GM19372 (cell line): ENCODE data around the gene DOCK4.
"Not testable (repeated sequence)": the region's sequence is repeated elsewhere in the genome, so short reads cannot be mapped to it uniquely, and the experiment has no call there.

ENCODE experiments used
- ATAC-seq: cut with Tn5 transposase; IDR thresholded peaks from one replicate; pipeline ENCODE4 v1.9.1; 2021; ENCODE audit warnings: mild to moderate bottlenecking, low read depth, moderate library complexity; ENCODE audit not compliant: unreplicated experiment

Gene DOCK4

DNA sequence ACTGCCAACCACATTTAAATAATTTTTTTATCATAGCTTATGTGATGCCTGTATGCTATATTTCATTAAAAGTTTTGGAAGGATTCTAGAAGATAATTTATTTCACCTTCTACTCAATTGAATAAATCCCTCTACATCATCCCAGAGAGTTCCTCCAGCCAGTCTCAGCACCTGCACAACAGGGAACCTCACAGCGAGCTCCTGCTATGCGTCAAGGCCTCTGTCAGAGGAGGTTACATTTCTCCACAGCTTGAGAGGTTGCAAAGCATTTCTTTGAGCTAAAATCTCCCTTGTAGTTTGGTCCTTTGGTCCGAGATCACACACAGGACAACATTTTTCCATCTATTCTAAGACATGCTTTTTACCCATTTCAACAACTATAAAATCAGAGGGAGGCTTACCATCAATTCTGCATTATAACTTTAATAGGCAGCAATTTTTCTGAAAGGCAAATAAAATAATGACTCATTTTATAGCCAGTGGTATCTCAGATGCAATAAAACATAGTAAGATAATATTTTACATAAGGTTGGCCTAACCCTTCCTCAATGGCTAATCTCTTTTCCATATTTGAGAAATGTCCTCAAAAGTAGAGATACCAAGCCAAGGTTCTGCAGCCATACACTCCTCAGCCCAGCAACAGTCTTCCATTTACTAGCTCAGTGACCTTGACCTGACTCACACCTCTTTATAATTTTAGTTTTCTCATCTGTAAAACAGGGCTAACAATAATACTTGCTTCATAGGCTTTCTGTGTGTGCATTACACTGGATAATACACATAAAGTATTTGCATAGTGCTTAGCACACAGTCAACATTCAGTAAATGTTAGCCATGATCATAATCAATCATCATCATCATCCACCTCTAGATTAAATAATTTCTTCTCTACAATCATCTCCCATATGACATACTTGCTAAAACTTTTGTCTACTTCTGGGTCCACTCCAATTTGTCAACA, 68.8 kb downstream of the DOCK4 start:
- ATAC-seq, result no peak

DNA sequence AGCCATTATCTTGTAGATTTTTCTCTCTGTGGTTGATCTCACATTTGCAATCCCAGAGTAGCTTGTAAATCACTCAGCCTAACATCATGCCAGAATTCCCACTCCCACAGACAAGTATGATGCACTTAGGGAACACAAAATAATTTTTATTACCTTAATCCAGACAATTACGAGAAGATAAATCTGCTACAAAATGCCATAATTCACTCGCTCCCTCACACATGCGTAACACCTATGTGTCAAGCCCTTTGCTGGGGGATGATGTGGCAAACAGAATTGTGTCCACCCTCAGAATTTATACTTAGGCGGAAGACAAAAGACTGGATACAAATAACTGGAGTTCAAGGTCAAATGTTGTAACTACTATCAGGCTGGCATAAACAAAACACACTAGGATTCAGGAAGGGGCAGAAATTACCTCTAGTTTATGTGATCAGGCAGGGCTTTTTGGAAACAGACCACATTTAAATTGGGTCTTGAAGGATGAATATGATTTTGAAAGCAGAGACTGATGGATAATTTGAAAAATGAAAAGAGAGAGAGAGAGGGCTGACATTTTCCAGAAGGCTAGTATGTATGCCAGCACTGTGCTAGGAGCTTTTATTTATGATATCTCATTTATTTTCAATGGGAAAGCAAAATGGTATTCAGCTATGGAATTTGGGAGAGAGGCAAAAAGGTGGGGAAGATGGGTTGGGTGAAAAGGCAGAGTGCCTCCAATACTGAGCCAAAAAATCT, 69.8 kb downstream of the DOCK4 start:
- no peak for ATAC-seq

DNA sequence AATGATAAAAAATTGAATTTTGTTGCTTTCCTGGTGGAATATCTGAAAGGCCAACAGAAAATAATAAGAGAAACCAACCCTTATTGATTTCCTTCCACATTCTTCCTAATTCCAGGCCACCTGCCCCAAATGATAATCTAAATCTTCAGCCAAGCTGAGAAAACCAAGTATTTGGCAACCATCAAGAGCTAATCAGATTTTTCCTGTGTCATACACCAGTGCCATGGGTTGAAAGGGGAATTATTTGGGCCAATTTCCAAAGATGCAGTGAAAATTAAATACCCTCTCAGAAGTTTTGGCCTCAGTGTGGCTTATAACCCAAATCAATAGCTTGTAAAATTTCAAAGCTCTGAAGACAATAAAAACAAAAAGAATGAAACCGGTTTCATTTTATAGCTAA, 70.4 kb downstream of the DOCK4 start:
- ATAC-seq, result no peak

DNA sequence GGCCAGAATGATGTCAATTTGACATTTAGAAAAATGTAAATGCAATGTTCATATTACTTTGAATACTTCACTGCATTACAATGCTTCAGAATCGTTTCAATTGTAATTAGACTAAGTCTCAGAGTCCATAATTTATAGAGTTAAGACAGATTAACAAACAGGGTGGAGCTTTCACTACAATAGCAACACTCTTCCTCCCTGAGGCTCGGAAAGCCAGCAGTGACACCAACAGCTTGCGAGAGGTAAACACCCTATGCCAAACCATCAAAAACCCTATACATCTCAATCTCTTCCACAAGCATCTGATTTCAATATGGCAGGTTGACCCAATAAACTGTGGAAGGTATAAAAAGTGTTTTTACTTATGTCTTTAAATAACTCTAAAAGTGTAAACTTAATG, 72.2 kb downstream of the DOCK4 start:
- ATAC-seq, result no peak

DNA sequence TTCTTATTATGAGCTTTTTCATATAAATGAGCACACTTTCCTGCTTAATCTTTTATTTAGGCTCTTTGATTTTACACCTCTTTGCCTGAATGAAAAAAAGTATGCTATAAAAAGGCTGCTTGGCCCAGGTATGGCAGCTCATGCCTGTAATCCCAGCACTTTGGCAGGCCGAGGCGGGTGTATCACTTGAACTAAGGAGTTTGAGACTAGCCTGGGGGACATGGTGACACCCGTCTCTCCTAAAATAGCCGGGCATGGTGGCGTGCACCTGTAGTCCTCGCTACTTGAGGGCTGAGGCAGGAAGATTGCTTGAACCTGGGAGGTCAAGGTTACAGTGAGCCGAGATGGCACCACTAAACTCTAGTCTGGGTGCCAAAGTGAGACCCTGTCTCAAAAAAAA, 72.9 kb downstream of the DOCK4 start:
- no peak for ATAC-seq

DNA sequence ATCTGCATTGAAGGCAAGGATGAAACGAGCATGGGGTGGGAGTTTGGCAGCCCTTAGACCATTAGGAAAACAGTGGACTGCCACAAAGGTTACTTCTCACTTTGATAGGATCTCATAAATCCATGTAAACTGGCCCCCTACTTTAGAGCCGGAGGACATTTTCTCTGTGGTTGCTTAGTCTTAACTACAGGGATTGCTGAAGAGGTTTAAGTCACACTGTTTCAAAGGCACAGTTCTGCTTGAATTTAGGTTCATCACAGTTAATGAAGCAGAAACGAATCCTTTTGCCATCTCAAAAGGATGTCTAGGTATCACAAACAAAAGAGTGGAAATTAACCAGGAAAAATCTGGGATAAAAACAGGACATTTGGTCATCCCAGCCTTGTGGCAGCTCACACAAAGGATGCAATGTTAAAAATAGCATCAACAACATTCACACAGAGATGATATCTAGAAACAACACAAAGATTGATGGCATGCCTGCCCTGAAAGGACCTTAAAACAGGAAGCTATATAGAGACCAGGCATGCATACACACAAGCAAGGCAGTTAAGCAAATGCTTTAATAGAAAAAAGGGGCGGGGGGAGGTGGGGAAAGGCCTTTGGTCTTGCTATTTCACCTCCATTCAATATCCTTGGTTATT, 74.0 kb downstream of the DOCK4 start:
- ATAC-seq, result no peak

DNA sequence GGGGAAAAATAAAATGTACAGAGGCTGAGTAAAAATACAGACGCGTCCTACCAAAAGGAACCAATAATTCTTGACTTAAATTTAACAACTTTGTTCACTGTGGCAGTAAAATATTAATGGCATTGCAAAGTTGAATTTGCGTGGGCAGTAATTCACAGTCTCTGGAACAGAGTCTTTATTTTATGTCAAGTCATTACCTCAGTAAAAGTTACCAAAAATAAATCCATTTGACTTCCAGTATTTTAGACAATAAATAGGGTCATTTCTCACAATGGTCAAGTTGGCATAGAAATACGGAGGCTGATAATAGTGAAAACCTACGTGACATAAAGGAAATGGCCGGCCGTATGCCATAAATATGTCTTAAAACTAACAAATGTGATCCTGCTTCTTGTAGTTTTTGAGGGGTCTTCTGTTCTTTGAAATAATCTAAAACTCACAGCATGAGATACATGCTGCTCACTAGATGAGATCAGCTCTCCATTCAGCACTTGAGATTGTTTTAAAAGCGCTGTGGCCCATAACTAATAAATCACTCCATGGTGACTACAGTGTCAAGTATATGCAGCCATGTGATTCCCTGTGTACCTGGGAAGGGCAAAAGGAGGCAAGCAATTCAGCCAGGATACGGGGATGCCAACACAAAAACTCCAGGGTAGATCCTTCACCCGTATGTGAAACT, 75.3 kb downstream of the DOCK4 start:
- ATAC-seq, result no peak

DNA sequence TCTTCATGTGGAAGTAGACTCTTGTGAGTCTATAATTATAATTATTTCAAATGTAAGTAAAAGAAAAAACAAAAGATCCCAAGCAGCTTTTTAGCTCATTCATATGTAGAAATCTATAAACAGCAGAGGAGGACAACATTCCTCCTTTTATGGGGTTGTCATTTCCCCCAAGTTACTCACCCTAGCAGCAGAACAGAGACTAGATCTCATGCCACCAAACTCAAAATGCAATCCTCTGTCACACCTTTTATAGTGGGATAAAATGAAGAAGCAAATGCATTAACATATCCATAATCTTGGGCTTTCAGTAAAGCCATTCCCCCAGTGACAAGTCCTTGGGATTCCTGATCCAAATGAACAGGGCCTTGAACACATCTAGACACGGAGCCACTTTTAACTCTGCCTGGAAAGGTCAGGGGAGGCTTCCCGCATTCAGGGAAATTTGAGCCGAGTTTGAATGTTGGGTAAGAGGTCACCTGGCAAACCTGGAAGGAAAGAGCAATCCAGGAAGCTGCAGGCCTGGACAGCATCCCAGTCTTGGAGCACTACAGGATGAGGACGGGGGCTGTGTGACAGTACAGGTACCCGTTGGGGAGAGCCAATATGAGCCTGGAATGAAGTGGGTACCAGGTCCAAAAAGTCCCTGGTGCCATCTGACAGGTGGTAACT, 76.4 kb downstream of the DOCK4 start:
- no peak for ATAC-seq

DNA sequence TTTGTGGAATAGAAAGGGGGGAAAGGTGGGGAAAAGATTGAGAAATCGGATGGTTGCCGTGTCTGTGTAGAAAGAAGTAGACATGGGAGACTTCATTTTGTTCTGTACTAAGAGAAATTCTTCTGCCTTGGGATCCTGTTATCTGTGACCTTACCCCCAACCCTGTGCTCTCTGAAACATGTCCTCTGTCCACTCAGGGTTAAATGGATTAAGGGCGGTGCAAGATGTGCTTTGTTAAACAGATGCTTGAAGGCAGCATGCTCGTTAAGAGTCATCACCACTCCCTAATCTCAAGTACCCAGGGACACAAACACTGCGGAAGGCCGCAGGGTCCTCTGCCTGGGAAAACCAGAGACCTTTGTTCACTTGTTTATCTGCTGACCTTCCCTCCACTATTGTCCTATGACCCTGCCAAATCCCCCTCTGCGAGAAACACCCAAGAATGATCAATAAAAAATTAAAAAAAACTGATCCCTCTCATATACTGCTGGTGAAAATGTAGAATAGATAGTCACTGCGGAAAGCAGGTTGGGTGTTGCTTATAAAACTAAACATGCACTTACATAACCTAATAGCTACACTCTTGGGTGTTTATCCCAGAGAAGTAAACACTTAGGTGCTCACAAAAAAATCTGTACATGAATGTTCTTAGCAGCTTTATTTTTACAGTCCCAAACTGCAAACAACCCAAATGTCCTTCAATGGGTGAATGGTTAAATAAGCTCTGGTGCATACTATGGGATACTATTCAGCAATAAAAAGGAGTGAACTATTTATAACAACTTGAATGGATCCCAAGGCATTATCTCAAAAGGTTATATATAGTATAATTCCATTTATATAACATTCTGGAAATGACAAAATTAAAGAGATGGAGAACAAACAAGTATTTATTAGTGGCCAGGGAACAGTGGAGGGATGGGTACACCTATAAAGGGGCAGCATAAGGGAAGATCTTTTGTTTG, 77.5 kb downstream of the DOCK4 start:
- not testable (repeated sequence) for ATAC-seq

DNA sequence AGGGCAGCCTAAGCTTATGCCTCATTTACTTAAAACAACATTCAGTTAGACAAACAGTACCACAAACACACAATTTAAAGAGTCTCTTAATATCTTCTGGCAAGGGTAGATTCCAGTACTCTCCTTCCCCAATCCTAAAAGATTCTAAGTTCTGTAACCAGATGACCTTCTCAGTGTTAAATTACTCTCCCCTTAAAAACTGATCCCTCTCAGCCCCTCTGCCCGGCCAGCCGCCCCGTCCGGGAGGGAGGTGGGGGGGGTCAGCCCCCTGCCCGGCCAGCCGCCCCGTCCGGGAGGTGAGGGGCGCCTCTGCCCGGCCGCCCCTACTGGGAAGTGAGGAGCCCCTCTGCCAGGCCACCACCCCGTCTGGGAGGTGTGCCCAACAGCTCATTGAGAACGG, 78.2 kb downstream of the DOCK4 start:
- ATAC-seq, result not testable (repeated sequence)

DNA sequence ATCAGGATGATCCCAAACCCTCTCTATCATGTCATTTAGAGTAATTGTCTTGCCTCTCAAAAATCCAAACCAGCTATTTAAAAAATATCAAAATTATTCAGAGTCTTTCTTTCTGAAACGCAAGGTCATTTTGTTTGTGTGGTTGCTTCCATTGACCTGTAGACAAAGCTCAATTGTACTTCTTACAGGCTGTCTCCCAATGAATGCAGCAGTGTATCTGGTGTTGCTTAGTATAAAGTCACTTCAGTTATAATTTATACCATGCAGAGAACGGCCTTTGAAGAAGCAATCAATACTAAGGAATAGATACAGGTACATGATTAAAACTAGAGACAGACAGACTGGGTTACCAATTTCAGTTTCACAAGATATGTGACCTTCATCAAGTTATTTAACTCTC, 80.9 kb downstream of the DOCK4 start:
- no peak for ATAC-seq

DNA sequence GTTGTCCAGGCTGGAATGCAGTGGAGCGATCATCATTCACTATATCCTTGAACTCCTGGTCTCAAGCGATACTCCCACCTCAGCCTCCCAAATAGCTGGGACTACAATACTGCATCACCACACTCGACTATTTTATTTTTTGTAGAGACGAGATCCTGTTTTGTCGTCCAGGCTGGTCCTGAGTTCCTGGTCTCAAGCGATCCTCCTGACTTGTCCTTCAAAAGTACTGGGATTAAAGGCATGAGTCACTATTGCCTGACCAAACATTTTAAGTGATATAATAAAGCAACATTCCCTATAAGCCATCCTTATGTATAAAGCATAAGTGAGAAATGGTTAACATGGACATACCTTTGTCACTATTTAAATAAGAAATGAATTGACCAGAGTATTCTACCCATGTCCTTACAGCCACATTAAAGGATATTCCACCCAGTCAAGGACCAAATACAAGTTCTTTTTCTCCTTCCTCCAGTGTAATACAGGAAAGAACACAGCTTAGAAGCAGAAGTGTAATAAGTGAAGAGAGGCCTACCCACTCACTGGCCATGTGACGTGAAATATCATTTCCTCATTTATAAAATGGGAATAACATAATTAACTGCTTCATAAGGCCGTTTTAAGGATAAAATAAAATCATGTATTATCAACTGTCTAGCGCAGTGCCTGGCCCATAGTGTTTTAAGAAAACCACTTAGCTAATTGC, 82.0 kb downstream of the DOCK4 start:
- no peak for ATAC-seq

DNA sequence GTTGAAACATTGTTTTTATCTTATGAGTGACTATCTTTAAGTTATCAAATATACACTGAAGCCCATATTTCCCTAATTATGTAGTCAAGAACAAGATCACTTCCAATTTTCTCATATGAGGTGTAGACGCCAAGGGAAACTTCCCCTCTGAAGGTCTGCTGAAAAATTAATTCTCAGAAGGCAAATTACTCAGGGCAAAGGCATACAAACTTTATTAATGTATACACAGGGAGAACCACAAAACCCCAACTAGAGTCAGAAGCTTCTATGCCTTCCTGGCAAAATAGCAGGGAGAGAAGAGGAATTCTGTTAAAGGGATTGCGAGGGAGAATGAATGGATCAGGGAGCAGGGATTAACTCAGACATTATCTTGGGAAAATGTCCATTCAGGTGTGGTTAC, 83.4 kb downstream of the DOCK4 start:
- ATAC-seq, result no peak

DNA sequence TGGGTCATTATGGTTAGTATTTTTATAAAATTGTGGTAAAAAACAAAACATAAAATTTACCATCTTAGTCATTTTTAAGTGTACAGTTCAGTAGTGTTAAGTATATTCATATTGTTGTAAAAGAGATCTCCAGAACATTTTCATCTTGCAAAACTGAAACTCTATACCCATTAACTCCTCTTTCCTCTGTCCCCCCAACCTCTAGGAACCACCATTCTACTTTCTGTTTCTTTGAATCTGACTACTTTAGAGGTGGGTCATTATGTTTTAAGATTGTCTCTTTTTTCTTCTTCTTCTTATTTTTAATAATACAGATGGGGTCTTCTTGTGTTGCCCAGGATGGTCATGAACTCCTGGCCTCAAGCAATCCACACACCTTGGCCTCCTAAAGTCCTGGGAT, 84.1 kb downstream of the DOCK4 start:
- ATAC-seq, result no peak

DNA sequence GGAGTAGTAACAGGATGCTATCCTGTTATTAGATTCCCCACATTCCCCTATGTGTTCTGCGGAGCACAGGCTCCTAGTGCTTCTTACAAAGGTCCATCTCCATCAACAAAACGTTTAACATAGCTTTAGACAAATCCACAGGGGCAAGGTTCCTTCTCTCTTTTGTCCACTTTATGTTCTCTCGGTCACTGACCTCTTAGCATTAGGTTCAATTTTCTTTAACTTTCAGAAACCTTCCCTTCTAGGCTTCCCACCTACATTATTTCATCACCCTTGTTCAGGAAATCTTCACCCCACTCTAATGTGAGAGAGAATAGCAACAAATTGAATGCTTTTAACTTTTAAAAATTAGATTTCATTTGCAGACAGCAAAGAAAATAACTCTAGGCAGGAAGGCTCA, 84.9 kb downstream of the DOCK4 start:
- ATAC-seq, result no peak

DNA sequence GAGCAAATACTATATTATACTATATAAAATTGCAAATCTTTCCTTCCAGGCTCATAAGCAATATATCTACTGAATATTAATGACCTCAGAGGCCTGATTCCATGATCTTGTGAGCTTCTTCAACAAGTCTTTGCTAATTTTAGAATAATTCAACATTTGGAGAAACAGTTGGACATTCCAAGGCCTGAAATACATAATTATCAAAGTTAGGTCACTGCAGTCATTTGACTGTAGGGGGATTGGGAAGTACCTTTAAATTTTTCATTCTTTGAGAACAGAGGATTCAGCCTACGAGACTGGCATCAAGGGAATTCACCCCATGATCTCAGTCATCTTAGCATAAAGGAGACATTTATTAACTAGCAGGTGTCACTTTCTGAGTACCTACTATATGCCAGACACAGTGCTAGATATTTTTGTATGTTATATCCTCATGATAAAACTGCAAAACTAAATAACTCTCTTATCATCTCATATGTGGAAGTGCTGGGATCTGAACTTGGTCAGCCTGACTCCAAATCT, 85.4 kb downstream of the DOCK4 start:
- no peak for ATAC-seq

DNA sequence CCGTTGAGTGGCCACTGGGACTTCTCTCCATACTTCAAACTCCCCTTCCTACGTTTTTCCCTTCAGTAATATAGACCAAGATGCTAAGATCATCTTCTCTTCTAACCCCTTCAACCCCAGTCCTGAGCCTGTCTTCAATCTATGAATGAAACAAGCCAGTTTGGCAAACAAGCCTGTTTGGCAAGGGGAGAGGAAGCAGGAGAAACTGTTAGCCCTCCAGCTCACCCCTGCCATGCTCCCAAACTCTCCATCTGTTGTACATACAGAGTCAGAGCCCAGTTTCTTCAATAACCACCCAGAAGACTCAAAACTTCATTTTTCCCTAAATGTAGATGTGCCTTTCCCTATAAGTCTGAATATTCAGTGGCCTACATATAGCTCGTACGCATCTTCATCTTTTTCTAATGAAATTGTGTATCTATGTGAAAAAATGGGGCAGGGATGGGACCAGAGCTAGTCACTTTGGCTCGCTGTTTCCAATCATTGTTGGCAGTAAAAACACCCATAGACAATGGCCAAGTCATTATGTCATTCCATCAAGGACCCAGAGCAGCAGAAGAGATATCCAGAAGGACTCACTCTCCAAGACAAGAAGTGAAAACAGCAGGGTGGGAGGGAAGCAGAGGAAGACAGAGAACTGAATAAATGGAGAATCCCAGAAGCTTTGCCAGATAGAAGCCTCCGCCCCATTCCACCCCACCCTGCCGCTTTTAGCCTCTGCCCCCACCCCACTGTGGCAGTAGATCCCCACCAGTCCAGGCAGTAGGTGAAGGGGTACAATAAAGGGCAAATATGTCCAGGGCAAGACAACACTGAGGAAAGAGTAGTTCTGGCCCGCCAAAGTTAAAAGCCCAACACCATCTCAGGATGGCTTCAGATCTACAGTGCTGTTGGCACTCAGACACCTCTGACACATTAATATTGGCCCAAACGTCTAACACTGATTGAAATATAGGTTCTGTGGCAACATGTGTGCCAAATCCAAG, 87.3 kb downstream of the DOCK4 start:
- no peak for ATAC-seq
